Liver (tissue), 9 donors: ENCODE results near the gene TAS1R2. TPM values are rescaled to one million over a fixed set of nuclear protein-coding genes. Genes with fewer than 3 reads are reported as not detected.

Experiments
- DNase-seq: peaks from one replicate; pipeline ENCODE4 v3.0.0-alpha.2; 2017; ENCODE audit warnings: low spot score
- H3K27ac ChIP-seq, 2 donors: one replicate each; pipeline ENCODE4 v1.7.0; 2013; ENCODE audit warnings: inconsistent platforms in 2 of 2, low read length in 2 of 2, control low read depth in 1 of 2, low read depth in 1 of 2, mild to moderate bottlenecking in 1 of 2
- H3K27me3 ChIP-seq, 4 donors: one replicate each; pipeline versions ENCODE4 v1.6.1 to v1.7.0; 2013; ENCODE audit warnings: low read length in 3 of 4, inconsistent platforms in 1 of 4, mild to moderate bottlenecking in 1 of 4, moderate library complexity in 1 of 4; ENCODE audit not compliant: control insufficient read depth in 4 of 4, insufficient read depth in 4 of 4
- H3K36me3 ChIP-seq, 4 donors: one replicate each; pipeline versions ENCODE4 v1.6.1 to v1.7.0; 2013; ENCODE audit warnings: low read length in 3 of 4, mild to moderate bottlenecking in 3 of 4, low read depth in 1 of 4, moderate library complexity in 1 of 4; ENCODE audit not compliant: control insufficient read depth in 4 of 4, insufficient read depth in 3 of 4
- H3K4me1 ChIP-seq, 4 donors: one replicate each; pipeline versions ENCODE4 v1.6.1 to v1.7.0; 2013; ENCODE audit warnings: low read length in 3 of 4, mild to moderate bottlenecking in 3 of 4, moderate library complexity in 1 of 4; ENCODE audit not compliant: control insufficient read depth in 4 of 4, insufficient read depth in 4 of 4
- H3K4me3 ChIP-seq, 3 donors: one replicate each; pipeline versions ENCODE4 v1.6.1 to v1.7.0; 2013; ENCODE audit warnings: low read length in 3 of 3, control low read depth in 1 of 3, low read depth in 1 of 3, mild to moderate bottlenecking in 1 of 3
- H3K9ac ChIP-seq, 2 donors: one replicate each; pipeline ENCODE4 v1.7.0; 2013; ENCODE audit warnings: low read length in 2 of 2, mild to moderate bottlenecking in 2 of 2, moderate library complexity in 2 of 2, control low read depth in 1 of 2, low read depth in 1 of 2
- H3K9me3 ChIP-seq, 4 donors: one replicate each; pipeline versions ENCODE4 v1.6.1 to v1.7.0; 2013; ENCODE audit warnings: low read length in 3 of 4; ENCODE audit not compliant: control insufficient read depth in 4 of 4
- ATF3 ChIP-seq: IDR thresholded peaks from 2 replicates; pipeline ENCODE4 v1.6.1; 2016; ENCODE audit warnings: antibody characterized with exemption
- CTCF ChIP-seq: fragments of 150-350 bp; IDR thresholded peaks from 2 replicates; pipeline ENCODE4 v1.5.1; 2017; ENCODE audit warnings: improper control_type of control experiment, low read depth, low read length; ENCODE audit not compliant: missing input control
- EGR1 ChIP-seq, 2 donors: IDR thresholded peaks; 2 replicates each; pipeline ENCODE4 v1.6.1; 2016 to 2018; ENCODE audit warnings: antibody characterized with exemption in 2 of 2, low read depth in 2 of 2
- FOXA1 ChIP-seq: IDR thresholded peaks from 2 replicates; pipeline ENCODE4 v1.6.1; 2016; ENCODE audit warnings: antibody characterized with exemption
- FOXA2 ChIP-seq: IDR thresholded peaks from 2 replicates; pipeline ENCODE4 v1.6.1; 2016; ENCODE audit warnings: antibody characterized with exemption
- GABPA ChIP-seq, 2 donors: IDR thresholded peaks in 1 of 2; conservative IDR thresholded peaks in 1 of 2; 2 replicates each; pipeline ENCODE4 v1.6.1; 2016; ENCODE audit warnings: antibody characterized with exemption in 2 of 2, mild to moderate bottlenecking in 1 of 2, moderate library complexity in 1 of 2
- HNF4A ChIP-seq, 2 donors: conservative IDR thresholded peaks; 2 replicates each; pipeline ENCODE4 v1.6.1; 2016; ENCODE audit warnings: antibody characterized with exemption in 2 of 2, mild to moderate bottlenecking in 2 of 2
- HNF4G ChIP-seq: IDR thresholded peaks from 2 replicates; pipeline ENCODE4 v1.6.1; 2016; ENCODE audit warnings: antibody characterized with exemption
- JUND ChIP-seq, 2 donors: IDR thresholded peaks; 2 replicates each; pipeline ENCODE4 v1.6.1; 2016; ENCODE audit warnings: antibody characterized with exemption in 2 of 2
- MAX ChIP-seq: IDR thresholded peaks from 2 replicates; pipeline ENCODE4 v1.6.1; 2016; ENCODE audit warnings: antibody characterized with exemption
- NR2F2 ChIP-seq: IDR thresholded peaks from 2 replicates; pipeline ENCODE4 v1.6.1; 2016; ENCODE audit warnings: antibody characterized with exemption
- RAD21 ChIP-seq, 2 donors: IDR thresholded peaks; 2 replicates each; pipeline ENCODE4 v1.6.1; 2016; ENCODE audit warnings: antibody characterized with exemption in 2 of 2, mild to moderate bottlenecking in 2 of 2
- REST ChIP-seq: IDR thresholded peaks from 2 replicates; pipeline ENCODE4 v1.6.1; 2016; ENCODE audit warnings: antibody characterized with exemption, mild to moderate bottlenecking
- RXRA ChIP-seq, 2 donors: IDR thresholded peaks; 2 replicates each; pipeline ENCODE4 v1.6.1; 2017 to 2018; ENCODE audit warnings: antibody characterized with exemption in 2 of 2, mild to moderate bottlenecking in 1 of 2
- SP1 ChIP-seq: IDR thresholded peaks from 2 replicates; pipeline ENCODE4 v1.6.1; 2018; ENCODE audit warnings: antibody characterized with exemption, mild to moderate bottlenecking
- TAF1 ChIP-seq: conservative IDR thresholded peaks from 2 replicates; pipeline ENCODE4 v1.6.1; 2016; ENCODE audit warnings: antibody characterized with exemption, mild to moderate bottlenecking
- ZBTB33 ChIP-seq: IDR thresholded peaks from 2 replicates; pipeline ENCODE4 v1.6.1; 2016; ENCODE audit warnings: antibody characterized with exemption
- WGBS: extraction: QIAGEN DNeasy Blood & Tissue Kit; methylation state at CpG from one replicate; pipeline ENCODE4 v1.1.7; 2013; 5-methylcytosine and 5-hydroxymethylcytosine counted together
- polyA plus RNA-seq, 2 donors: library from polyadenylated mRNA; stranded (reverse) in 1 of 2; unstranded in 1 of 2; fragments of 200-250 nt in 1 of 2; fragments of >200 nt in 1 of 2; fragmentation: Nextera tagmentation in 1 of 2; extraction: Ambion mirVana in 1 of 2; gene quantifications; one replicate each; pipeline versions ENCODE4 v1.2.1 to v1.2.3, GENCODE V29; 2013 to 2015
- total RNA-seq, 2 donors: library from RNA; depleted of rRNA; stranded (reverse); fragments of >200 nt; gene quantifications; one replicate each; pipeline ENCODE4 v1.2.3, GENCODE V29; 2014
- donor health status: healthy.
- donor health status: healthy.
- donor health status: healthy.
- donor health status: healthy.
- donor health status: healthy.

Gene TAS1R2
- total and polyA plus RNA-seq, 4 donors: not detected

- Histone ChIP-seq H3K36me3 (no peaks in the 10 kb centered on the region), H3K27ac (no peak overlapping the region), H3K27me3 (no peaks in the 10 kb centered on the region), H3K4me3 (no peak overlapping the region), H3K9me3 (peaks cover 0 to 6% (median 1%) of the 10 kb centered on the region in 4 donors), H3K9ac (no peak overlapping the region), H3K4me1 (no peaks in the 10 kb centered on the region)
- DNase-seq: no peak
- TF ChIP-seq FOXA1 (no peak), HNF4G (no peak), SP1 (no peak), JUND (IDR thresholded peaks at IDR 0.05) (no peak), EGR1 (IDR thresholded peaks at IDR 0.05; ENCODE audit: low read depth in 2 of 2) (no peak), MAX (no peak), NR2F2 (no peak), CTCF (no peak), HNF4A (conservative IDR thresholded peaks at IDR 0.05) (no peak), ATF3 (no peak), TAF1 (no peak), ZBTB33 (no peak), RAD21 (IDR thresholded peaks at IDR 0.05) (no peak), FOXA2 (no peak)
- 54% methylated on average over 5 of the region's 5 CpGs for WGBS
Measured at GRCh38 chr1:18794561-18794960, 64.9 kb downstream of the TAS1R2 start.

GRCh38 chr1:18794051-18794450 is 65.4 kb downstream of the TAS1R2 start:
- Histone ChIP-seq H3K36me3 (no peaks in the 10 kb centered on the region), H3K9ac (no peak overlapping the region), H3K4me3 (no peak overlapping the region), H3K27ac (no peak overlapping the region), H3K4me1 (no peaks in the 10 kb centered on the region), H3K27me3 (no peaks in the 10 kb centered on the region), H3K9me3 (peaks cover 0 to 6% (median 1%) of the 10 kb centered on the region in 4 donors)
- no peak for DNase-seq
- 56% methylated on average over 10 of the region's 10 CpGs for WGBS
- no peak for TF ChIP-seq RAD21 (IDR thresholded peaks at IDR 0.05)
- no peak for TF ChIP-seq EGR1 (IDR thresholded peaks at IDR 0.05; ENCODE audit: low read depth in 2 of 2)
- TF ChIP-seq TAF1: no peak
- TF ChIP-seq RXRA (IDR thresholded peaks at IDR 0.05): no peak
- TF ChIP-seq SP1: no peak
- TF ChIP-seq GABPA (IDR thresholded peaks at IDR 0.05 in 1 of 2, conservative IDR thresholded peaks at IDR 0.05 in 1 of 2): no peak
- no peak for TF ChIP-seq NR2F2
- TF ChIP-seq HNF4A (conservative IDR thresholded peaks at IDR 0.05): no peak
- TF ChIP-seq REST: no peak
- TF ChIP-seq MAX: no peak
- no peak for TF ChIP-seq ZBTB33
- no peak for TF ChIP-seq ATF3
- TF ChIP-seq FOXA1: no peak
